NCI-H146 (cell line): Measurements from ENCODE around the gene ADORA1.

ENCODE experiments used
- DNase-seq: peaks from one replicate; lab custom pipeline; 2025; lab: John Stamatoyannopoulos, UW

Gene ADORA1

GRCh38 chr1:203187689-203188264 lies 60.3 kb downstream of the ADORA1 start:
- DNase-seq = no peak

DNA sequence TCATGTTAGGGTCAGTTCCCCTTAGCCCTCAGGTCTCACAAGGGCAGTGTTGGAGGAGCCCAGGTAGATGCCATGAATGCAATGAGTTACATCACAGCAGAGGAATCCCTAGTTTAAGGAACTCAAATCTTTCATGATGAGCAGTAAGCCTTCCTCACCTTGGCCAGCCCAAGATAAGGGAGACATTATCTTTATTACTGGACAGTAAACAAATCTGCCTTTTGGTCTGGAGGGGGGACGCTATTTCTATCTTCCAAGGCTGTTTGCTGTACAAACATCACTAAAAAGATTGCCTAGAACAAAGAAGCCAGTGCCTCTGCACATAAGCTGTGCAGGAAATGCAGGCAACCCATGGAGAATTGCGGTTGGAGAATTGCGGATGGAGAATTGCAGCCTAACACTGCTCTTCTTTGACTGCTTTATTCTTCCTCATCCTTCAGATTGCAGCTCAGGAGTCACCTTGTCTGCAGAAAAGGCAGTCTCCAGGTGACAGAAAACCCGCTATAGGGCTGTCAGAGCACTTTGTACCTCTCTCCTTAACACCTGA lies 61.2 kb downstream of the ADORA1 start:
- peak; percentile 27 for DNase-seq

DNA sequence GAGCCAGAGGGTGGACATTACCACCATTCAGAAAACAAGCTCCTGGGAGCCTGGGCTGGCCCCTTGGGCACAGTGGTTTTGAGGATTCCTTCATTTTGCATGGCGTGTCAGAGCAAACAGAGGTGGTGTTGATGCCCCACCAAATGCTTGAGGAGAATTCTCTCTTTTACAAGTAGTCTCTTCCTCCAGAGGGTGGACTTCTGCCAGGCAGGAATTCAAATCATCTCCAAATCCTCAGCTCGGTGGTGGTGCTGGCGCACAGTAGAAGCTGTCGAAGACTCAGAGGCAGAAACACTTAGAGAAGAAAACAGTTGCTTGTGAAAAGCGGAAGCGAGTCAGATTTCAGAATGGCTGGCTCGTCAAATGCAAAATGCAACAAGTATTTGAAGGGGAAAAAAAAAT lies 62.4 kb downstream of the ADORA1 start:
- DNase-seq = no peak

DNA sequence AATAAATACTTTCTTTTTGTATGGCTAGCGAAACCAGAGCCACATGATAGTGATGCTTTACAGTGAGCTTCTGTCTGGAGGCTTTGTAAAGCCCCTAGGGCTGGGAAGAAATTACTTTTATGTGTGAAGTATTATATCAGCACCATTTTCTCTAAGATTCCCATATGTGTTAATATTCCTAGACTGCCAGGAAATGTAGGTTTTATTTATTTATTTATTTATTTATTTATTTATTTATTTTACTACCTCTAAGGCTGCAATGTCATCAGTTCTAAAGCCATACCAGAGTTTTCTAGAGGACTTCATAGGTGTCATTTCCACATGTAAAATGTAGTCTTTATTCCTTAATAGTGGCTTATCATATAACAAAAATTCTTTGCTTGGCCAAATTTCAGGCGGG lies 63.4 kb downstream of the ADORA1 start:
- DNase-seq = no peak

- no peak for DNase-seq
Observed at GRCh38 chr1:203196371-203196770, 68.8 kb downstream of the ADORA1 start.

DNA sequence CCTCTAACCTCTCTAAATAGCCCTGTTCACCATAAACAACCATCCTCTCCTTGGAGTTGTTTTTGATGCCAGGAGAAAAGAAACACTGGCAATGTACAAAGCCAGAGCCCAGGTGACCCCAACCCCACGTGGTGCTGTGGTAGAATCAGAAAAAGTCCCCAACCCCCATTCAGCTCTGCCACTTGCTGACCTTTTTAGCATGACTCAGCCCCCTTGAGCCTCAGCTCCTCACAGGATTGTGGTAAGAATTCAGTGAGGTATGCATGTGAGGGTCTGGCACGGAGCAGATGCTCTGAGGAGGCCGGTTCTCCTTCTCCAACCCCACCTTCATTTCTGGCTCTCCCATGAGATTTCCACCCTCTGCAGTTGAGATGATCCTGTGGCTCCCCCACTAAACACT lies 70.1 kb downstream of the ADORA1 start:
- DNase-seq = no peak

- DNase-seq = no peak
Observed at GRCh38 chr1:203199002-203199401, 71.5 kb downstream of the ADORA1 start.

GRCh38 chr1:203199481-203199815 lies 71.9 kb downstream of the ADORA1 start:
- DNase-seq = no peak

DNA sequence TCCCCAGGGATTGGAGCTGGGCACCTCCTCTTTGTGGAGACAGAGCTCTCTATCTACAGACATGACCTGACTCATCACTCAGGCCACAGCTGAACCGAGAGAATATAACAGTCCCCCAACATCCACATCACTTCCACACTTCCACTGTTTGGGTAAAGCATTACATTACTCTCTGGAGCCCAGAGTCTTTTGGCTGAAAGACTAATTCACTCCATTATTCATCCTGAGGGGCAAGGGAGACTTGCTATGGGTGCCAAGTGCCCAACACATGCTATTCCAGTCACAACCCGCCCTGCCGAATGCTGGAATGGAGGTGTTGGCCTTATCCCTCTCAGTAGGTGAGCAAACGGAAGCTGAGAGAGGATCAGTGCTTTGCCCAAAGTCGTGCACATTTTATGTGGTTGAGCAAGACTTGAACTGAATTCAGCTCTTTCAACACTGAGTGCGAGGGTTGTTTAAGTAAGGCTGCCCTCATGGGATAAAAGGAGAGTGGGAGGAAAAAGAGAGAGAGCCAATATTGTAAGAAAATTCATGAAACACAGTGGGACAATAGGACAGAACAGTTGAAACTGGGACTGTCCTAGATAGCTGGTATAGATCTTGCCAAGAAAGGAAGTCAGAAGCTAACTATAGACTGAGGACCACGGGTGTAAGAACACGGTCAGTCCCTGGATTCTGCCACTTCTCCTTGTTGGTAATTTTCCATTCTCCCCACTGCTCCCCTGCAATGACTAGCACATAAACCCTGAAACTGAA lies 72.5 kb downstream of the ADORA1 start:
- no peak for DNase-seq

DNA sequence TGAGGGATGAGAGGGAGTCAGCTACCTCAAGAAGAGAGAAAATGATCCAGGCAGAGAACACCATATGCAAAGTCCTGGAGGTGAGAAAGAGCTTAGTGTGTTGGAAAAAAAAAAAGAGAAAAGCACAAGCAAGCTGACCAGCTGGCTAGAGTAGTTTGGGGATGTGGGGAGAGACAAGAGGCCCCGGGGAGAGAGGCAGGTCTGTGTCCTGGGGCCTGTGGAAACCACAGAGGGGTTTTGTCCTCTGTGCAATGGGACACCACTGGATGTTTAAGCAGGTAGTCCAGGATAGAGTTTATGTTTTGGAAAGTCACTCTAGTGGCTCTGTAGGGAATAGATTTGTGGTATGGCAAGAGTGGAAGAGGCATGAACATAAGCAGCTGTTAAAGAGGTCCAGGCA lies 73.4 kb downstream of the ADORA1 start:
- DNase-seq = no peak

GRCh38 chr1:203201516-203202205 lies 74.1 kb downstream of the ADORA1 start:
- DNase-seq = no peak

GRCh38 chr1:203202431-203203245 lies 75.1 kb downstream of the ADORA1 start:
- DNase-seq = no peak

- DNase-seq = no peak
Observed at GRCh38 chr1:203204756-203205155, 77.2 kb downstream of the ADORA1 start.

DNA sequence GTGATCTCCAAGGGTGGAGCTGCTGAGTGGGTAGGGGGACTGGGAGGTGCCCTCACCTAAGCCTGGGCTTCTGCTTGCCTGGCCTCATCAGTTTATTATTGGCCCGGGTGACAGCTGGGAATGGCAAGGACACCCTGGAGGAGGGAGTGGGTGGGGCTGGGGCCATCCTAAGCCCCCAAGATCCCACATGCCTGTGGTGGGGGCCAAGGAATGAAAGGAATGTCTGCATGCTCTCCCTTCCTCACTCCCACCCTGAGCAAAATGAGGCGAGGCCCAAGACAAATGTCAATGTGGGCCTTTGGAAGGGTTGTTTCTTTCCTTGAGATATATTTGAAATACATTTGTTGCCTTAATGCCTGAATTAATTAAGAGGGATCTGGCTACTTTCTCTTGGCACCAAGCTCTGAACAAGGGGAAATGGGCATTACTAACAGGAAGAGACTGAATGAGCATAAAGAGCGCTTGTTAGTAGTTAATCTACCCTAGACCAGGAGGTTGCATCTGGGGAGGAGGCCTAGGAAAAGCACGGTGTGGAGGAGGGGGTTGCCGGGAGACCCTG lies 78.7 kb downstream of the ADORA1 start:
- DNase-seq = no peak

DNA sequence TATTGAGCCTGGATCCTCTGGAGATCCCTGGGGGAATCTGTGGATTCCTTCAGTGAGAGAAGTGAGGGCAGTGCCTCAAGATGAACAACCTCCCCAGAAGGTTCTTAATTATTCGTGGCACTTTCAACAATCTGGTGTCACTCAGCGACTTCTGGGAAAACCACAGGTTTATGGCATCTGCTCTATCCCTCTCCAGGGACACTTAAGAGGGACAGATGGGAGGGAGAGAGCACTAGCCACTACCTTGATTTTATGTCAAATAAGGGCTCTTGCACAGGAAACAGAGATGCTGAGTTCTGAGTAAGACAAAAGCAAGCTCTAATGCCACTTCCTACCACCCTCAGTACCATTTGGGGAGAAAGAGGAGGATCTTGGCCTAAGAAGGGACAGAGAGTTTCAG lies 80.2 kb downstream of the ADORA1 start:
- DNase-seq = no peak

GRCh38 chr1:203208181-203208580 lies 80.7 kb downstream of the ADORA1 start:
- no peak for DNase-seq

DNA sequence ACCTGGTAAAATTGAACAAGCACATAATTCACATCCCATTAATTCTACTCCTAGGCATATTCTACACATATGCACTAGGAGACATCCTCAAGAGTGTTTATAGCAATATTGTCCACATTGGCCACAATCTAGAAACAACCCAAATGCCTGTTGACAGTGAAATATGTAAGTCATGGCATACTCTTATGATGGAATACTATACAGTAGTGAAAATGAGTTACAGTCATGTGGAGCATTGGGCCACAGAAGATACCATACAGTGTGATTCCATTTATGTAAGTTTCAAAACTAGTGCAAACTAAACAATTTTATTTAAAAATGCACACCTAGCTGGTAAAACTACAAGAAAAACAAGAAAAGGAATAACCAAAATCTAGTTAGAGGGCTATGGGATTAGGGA lies 82.8 kb downstream of the ADORA1 start:
- DNase-seq = no peak

DNA sequence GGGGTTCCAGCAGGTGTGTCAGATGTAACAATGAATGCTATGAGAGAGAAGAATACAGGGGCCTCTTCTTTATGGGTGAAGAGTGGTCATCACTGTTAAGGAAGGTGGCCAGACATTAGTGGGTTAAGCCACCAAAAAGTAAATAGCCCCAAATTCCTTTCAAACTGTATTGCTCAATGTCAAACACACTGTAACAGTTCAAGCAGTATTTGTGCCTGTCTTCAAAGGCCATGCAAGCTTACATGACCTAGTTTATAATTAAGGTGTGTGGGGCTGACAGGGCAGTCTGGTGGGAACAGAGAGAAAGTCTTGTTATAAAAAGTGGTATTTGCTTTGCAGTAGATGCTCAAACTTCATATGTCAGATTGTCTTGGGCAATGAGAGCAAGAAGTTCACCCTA lies 83.5 kb downstream of the ADORA1 start:
- DNase-seq = no peak

DNA sequence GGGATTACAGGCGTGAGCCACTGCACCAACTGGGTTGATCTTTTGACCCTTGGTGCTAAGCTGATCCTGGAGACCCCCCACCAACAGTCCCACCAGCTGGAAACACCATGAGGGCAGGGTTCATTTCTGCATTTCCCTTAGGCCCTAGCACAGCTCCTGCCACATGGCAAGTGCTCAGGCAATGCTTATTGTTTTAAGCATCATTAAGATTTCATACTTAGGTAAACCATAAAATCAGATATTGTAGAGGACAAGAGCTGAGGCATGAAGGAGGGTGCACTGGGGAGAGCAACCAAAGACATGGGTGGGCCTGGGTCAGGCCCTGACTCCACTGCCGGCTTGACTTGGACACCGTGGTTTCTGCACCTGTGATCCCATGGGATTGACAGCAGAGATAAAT lies 84.3 kb downstream of the ADORA1 start:
- DNase-seq = no peak

- DNase-seq = no peak
Observed at GRCh38 chr1:203213126-203213525, 85.6 kb downstream of the ADORA1 start.

DNA sequence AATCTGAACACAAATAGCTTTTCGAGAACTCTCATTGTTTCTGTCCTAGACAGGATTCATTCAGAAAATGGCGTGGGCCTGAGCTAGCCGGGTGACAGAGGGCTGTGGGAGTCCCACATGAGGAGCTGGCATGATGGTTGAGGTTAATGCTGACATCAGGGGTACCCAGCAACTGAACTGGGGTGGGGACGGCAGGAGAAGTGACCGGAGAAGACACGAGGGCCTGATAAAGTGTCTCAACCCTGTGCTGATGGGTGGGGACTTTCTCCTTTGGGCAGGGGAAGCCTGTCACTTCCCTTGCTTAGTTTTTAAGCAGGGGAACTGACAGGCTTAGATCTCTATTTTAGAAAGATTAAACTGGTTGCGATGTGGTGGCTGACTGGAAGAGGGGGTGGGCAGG lies 87.3 kb downstream of the ADORA1 start:
- DNase-seq = no peak

GRCh38 chr1:203215573-203215972 lies 88.0 kb downstream of the ADORA1 start:
- DNase-seq = peak; percentile 50
